GM12873 (cell line): ENCODE measurements around the gene DNAAF1.

Experiments
- TF ChIP-seq, protein P1 (sequence below): IDR thresholded peaks from 2 replicates; pipeline ENCODE4 v1.5.1; 2012; ENCODE audit warnings: low read depth, mild to moderate bottlenecking, moderate library complexity, low read length, control low read depth; ENCODE audit not compliant: insufficient read depth; ENCODE audit errors: missing control alignments

The DNAAF1 gene

DNA sequence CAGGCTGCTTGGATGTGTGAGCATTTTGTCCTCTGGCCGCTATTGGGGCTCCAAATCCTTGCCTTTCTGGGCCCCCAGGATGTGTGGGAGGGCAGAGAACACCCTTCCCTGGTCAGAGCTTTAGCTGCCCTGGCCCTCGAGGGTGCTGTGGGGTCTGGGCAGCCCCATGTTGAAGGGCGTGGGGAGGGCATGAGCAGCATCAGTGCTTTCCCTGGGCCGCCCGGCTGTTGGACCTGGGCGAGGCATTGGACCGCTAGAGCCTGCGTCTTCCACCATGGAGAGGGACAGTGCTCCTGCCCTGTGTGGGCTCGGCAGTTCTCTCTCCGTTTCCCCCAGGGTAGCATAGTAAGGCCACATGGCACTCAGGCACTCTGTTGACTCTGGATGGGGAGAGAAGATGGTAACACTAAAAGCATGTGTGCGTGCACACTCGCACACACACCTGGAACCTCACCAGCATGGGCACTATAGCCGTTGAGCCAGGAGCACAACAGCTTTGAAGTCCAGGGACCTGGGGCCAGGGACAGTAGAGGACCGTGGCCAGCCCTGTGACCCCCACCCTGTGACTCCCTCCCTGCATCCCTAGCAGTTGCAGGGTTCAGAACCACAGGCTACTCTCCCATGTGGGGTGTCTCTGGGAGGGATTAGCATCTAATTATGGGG lies 52.5 kb downstream of the DNAAF1 start:
- TF ChIP-seq, protein P1, sequence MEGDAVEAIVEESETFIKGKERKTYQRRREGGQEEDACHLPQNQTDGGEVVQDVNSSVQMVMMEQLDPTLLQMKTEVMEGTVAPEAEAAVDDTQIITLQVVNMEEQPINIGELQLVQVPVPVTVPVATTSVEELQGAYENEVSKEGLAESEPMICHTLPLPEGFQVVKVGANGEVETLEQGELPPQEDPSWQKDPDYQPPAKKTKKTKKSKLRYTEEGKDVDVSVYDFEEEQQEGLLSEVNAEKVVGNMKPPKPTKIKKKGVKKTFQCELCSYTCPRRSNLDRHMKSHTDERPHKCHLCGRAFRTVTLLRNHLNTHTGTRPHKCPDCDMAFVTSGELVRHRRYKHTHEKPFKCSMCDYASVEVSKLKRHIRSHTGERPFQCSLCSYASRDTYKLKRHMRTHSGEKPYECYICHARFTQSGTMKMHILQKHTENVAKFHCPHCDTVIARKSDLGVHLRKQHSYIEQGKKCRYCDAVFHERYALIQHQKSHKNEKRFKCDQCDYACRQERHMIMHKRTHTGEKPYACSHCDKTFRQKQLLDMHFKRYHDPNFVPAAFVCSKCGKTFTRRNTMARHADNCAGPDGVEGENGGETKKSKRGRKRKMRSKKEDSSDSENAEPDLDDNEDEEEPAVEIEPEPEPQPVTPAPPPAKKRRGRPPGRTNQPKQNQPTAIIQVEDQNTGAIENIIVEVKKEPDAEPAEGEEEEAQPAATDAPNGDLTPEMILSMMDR = no peak

DNA sequence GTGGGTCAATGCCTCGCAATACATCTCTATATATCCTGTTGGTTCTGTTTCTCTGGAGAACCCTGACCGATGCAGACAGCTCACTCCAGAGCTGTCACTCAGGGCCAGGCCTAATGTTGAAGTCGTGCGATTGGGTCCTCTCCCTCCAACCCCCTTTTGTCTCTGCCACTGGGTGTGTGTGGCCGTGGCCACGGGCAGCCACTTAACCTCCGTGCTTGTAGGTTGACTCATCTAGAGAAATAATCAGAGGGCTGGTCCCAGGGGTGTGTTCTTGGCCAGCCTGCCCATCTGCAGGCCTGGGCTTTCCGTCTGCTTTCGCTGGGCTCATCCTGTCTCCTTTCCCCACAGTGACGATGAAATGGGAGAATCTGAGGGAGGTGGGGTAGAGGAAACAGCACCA lies 53.3 kb downstream of the DNAAF1 start:
- TF ChIP-seq, protein P1 = no peak

DNA sequence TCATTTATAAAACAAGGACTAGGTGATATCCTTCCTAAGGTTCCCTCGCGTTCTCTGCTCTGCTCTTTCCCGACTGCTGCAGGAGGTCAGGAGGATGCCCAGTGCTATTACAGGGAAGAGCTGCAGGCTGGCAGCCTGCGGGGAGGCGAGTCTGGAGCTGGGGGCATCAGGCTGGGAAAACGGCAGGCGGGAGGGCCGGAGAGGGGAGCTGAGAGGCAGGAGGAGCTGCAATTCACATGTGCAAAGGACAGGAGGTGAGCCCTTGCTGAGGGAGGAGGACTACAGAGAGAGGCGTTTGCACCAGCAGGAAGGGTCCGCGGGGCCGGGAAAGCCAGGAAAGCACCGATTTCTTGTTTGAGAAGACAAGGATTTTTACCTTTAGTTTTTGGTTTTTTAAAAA lies 54.0 kb downstream of the DNAAF1 start:
- TF ChIP-seq, protein P1 = no peak

DNA sequence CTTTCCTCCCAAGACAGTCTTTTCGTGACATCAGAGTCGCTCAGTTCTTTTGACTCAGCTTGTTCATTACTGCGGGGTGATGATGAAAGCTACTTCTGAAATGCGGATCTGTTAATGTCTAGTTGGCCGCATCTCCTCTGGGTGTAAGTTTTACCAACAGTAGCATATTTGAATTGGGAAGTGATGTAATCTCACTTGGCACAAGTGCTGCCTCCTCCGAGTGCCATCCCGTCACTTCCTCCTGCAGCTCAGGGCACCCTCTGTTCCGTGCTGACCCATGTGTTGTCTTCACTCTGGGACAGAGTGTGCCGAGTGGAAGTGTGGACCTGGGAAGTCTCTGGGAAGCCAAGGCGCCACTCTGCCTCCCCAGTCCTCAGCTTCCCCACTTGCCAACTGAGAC lies 54.8 kb downstream of the DNAAF1 start:
- TF ChIP-seq, protein P1 = no peak

DNA sequence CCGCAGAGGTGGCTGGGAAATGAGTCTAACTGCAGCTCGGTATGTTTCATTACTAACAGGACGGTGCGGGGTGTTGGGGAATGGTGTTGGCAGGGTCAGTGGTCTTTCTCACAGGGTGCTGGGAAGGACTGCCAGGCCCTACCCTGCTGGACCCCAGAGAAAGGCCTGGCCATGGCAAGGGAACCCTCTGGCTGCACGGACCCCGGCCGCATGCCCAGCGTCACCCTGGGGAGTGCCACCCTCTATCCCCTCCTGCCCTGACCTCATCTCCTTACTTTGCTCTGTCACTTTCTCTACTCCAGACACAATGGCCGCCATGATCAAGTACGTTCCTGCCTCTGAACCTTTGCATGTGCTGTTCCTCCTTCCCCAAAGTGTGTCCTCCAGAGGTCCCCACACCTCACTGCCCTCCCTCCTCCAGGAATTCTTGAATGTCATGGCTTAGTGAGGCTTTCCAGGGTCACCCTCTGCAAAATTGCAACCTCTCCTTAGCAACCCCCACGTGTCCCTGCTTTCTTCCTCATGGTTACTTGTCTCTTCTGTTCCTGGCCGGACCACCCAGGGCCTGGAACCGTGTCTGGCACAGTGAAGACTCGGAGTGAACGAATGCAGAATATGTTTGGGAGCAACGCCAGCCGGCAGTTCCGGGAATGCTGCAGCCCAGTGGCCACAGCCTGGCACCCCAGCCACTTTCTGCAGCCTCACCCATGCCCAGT lies 61.0 kb downstream of the DNAAF1 start:
- TF ChIP-seq, protein P1 = no peak

DNA sequence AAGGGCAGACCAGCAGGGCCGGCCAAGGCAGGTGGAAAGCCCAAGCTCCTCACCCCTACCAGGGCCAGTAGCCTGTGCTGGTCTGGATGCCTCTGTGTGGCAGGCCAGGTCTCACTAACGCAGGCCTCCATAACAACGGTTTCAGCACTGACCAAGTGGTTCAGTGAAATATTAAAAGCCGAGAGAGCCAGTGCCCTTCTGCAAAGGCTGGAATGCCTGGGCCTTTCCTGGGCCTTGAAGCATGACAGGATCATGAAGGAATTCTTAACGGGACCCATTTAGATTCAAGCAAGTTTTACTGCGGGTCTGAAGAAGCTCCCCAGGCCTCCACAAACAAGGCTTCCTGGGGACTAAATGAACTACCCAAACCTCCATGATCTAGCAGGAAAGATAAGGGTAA lies 62.1 kb downstream of the DNAAF1 start:
- TF ChIP-seq, protein P1 = no peak

DNA sequence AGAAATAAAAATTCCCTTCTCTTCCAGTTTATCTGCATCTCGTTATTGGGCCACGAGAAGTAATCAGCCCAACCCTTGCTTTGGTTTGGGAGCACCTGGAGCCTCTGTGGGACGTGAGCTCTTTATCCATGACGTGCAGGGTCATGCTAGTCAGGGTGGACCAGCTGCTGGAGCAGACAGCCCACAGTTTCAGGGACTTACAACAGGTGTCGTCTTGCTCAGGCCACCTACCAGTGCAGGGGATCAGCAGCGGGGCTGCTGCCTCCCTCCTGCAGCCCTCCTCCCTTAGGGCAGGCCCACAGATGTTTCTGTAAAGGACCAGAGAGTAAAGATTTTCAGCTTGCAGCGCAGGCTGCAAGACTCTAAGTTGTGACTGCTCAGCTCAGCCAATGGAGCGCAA lies 62.8 kb downstream of the DNAAF1 start:
- TF ChIP-seq, protein P1 = no peak
